ENCODE measurements around the gene RHNO1. TPM values are rescaled to one million over a fixed set of nuclear protein-coding genes. Genes with fewer than 3 reads are reported as not detected.

RHNO1 gene
- total and polyA plus RNA-seq, 8 donors: 7.0 to 92.0 (median 14.7) TPM; not detected in 1

GRCh38 chr12:2855546-2855945, 21.5 kb upstream of the RHNO1 start:
- 86 to 99% (median 93%) methylated on average over 7 of the region's 7 CpGs for WGBS, 5 donors
- no peaks in the 10 kb centered on the region for H3K9me3 ChIP-seq
- no peaks in the 10 kb centered on the region for H3K27me3 ChIP-seq
- TF ChIP-seq EP300 (IDR thresholded peaks at IDR 0.05) (no peak), POLR2AphosphoS5 (IDR thresholded peaks at IDR 0.05) (no peak), POLR2A (IDR thresholded peaks at IDR 0.05) (no peak), CTCF (IDR thresholded peaks at IDR 0.05) (no peak)
- no peak overlapping the region for H3K4me3 ChIP-seq
- H3K4me1 ChIP-seq: no peaks in the 10 kb centered on the region
- no peak for DNase-seq
- intact Hi-C loops (cut with DNase I; ENCODE audit: low total_unique reads): loop anchor here (10.0 kb wide), 2 partner anchors 89 to 179 kb away; no protein-coding TSS in a partner anchor
- H3K27ac ChIP-seq: no peak overlapping the region
- peaks cover 0 to 37% (median 14%) of the 10 kb centered on the region in 4 donors for H3K36me3 ChIP-seq

- TF ChIP-seq POLR2AphosphoS5 (IDR thresholded peaks at IDR 0.05): no peak
- no peak for TF ChIP-seq POLR2A (IDR thresholded peaks at IDR 0.05)
- TF ChIP-seq CTCF (IDR thresholded peaks at IDR 0.05): no peak
- TF ChIP-seq EP300 (IDR thresholded peaks at IDR 0.05): no peak
- Histone ChIP-seq H3K9me3 (no peaks in the 10 kb centered on the region), H3K27me3 (no peaks in the 10 kb centered on the region), H3K27ac (no peak overlapping the region), H3K4me3 (no peak overlapping the region), H3K36me3 (peaks cover 0 to 41% (median 14%) of the 10 kb centered on the region in 4 donors), H3K4me1 (no peaks in the 10 kb centered on the region)
- DNase-seq: no peak
- intact Hi-C loops (cut with DNase I; ENCODE audit: low total_unique reads): loop anchor here (10.0 kb wide), 2 partner anchors 89 to 179 kb away; no protein-coding TSS in a partner anchor
- 80 to 92% (median 89%) methylated on average over 3 of the region's 3 CpGs for WGBS, 5 donors
Observed at GRCh38 chr12:2856051-2856450, 21.0 kb upstream of the RHNO1 start.

GRCh38 chr12:2857021-2857431, 20.0 kb upstream of the RHNO1 start, which contains the start of gene TEX52:
TSS of gene TEX52 (minus strand) at chr12:2857039. CDS start at chr12:2857026, 13 bp downstream.
- H3K27me3 ChIP-seq: no peaks in the 10 kb centered on the region
- no peak within 1 kb of the TSS for H3K4me3 ChIP-seq
- H3K36me3 ChIP-seq: peaks cover 0 to 41% (median 14%) of the 10 kb centered on the region in 4 donors
- no peak for DNase-seq
- TF ChIP-seq POLR2A (IDR thresholded peaks at IDR 0.05) (no peak), POLR2AphosphoS5 (IDR thresholded peaks at IDR 0.05) (no peak), CTCF (IDR thresholded peaks at IDR 0.05) (no peak)
- H3K9me3 ChIP-seq: no peaks in the 10 kb centered on the region
- no peak within 1 kb of the TSS for H3K27ac ChIP-seq
- no peaks in the 10 kb centered on the region for H3K4me1 ChIP-seq
- intact Hi-C loops (cut with DNase I; ENCODE audit: low total_unique reads): loop anchor here (10.0 kb wide), 2 partner anchors 88 to 178 kb away; no protein-coding TSS in a partner anchor
- 83 to 100% (median 87%) methylated on average over 3 of the region's 3 CpGs for WGBS, 5 donors

- Histone ChIP-seq H3K4me1 (no peaks in the 10 kb centered on the region), H3K27ac (no peak overlapping the region), H3K27me3 (no peaks in the 10 kb centered on the region), H3K9me3 (no peaks in the 10 kb centered on the region), H3K4me3 (no peak overlapping the region), H3K36me3 (peaks cover 0 to 44% (median 14%) of the 10 kb centered on the region in 4 donors)
- intact Hi-C loops (cut with DNase I; ENCODE audit: low total_unique reads): loop anchor here (10.0 kb wide), 2 partner anchors 87 to 177 kb away; no protein-coding TSS in a partner anchor
- TF ChIP-seq EP300 (IDR thresholded peaks at IDR 0.05) (no peak), POLR2AphosphoS5 (IDR thresholded peaks at IDR 0.05) (no peak), POLR2A (IDR thresholded peaks at IDR 0.05) (no peak), CTCF (IDR thresholded peaks at IDR 0.05) (no peak)
- WGBS, 5 donors: 90 to 96% (median 95%) methylated on average over 7 of the region's 7 CpGs
- DNase-seq: no peak
Observed at GRCh38 chr12:2857576-2857975, 19.4 kb upstream of the RHNO1 start.
